Measurements from ENCODE around the gene PARD6A. TPM values are rescaled to one million over a fixed set of nuclear protein-coding genes. Genes with fewer than 3 reads are reported as not detected.

Gene PARD6A
- total and polyA plus RNA-seq, 2 of the 4 experiments (the other 2 are of a cell fraction), result 0.36 to 0.55 TPM

GRCh38 chr16:67645397-67646121 is 15.2 kb upstream of the PARD6A start:
- Histone ChIP-seq H4K91ac (ENCODE audit: insufficient read depth, low read depth, low read length) (no peak overlapping the region), H3K9ac (ENCODE audit: low read depth, low read length) (no peak overlapping the region), H2BK5ac (ENCODE audit: low read depth, low read length, poor library complexity, severe bottlenecking) (no peak overlapping the region), H3K79me1 (ENCODE audit: low read depth in 1 of 2, low read length in 2 of 2) (no peaks in the 10 kb centered on the region), H3K9me1 (ENCODE audit: insufficient read depth, low read length) (no peaks in the 10 kb centered on the region), H3K4me1 (ENCODE audit: control insufficient read depth, insufficient read depth, low read length) (peaks cover 5% of the 10 kb centered on the region; the same call in 1 of the 2 replicates), H3K9me3 (ENCODE audit: control insufficient read depth, insufficient read depth, low read length) (no peaks in the 10 kb centered on the region), H3K18ac (ENCODE audit: low read depth, low read length) (no peak overlapping the region), H3K27ac (ENCODE audit: insufficient read depth, low read length) (no peak overlapping the region), H3K4me2 (ENCODE audit: low read depth, low read length) (no peak overlapping the region), H4K5ac (ENCODE audit: low read depth, low read length) (no peak overlapping the region), H3K4ac (ENCODE audit: low read depth, low read length) (no peak overlapping the region), H3K23ac (ENCODE audit: low read depth, low read length) (no peak overlapping the region), H3K36me3 (ENCODE audit: control insufficient read depth, insufficient read depth, low read length) (no peaks in the 10 kb centered on the region), H2BK15ac (ENCODE audit: low read depth, low read length) (no peak overlapping the region), H2BK120ac (ENCODE audit: low read depth, low read length) (no peak overlapping the region), H4K8ac (ENCODE audit: low read depth in 2 of 2, low read length in 2 of 2) (no peak overlapping the region), H4K20me1 (ENCODE audit: insufficient read depth, low read length) (peaks cover 5% of the 10 kb centered on the region), H2AK5ac (ENCODE audit: low read depth, low read length) (no peak overlapping the region), H2AFZ (replicated peaks; ENCODE audit: low read length, poor library complexity) (no peak overlapping the region), H3K56ac (ENCODE audit: extremely low read depth, insufficient read depth, low read length) (no peak overlapping the region), H3K4me3 (ENCODE audit: insufficient read depth, low read depth, low read length) (no peak overlapping the region), H2BK20ac (ENCODE audit: low read depth, low read length) (no peak overlapping the region), H2AK9ac (replicated peaks; ENCODE audit: low read depth, low read length, poor library complexity) (no peak overlapping the region), H3K27me3 (ENCODE audit: control insufficient read depth, insufficient read depth, low read length) (peaks cover 60% of the 10 kb centered on the region), H3K14ac (replicated peaks; ENCODE audit: low read depth, low read length) (no peak overlapping the region)
- in situ Hi-C loops (cut with MboI; ENCODE audit: low sequenced_read_pairs), result no loop called here
- ATAC-seq (ENCODE audit: low read depth), result no peak
- 59% methylated on average over 8 of the region's 15 CpGs; no CpG with 5 or more reads in 1 of the 2 experiments for WGBS, 2 experiments (ENCODE audit: extremely low coverage in 2 of 2, insufficient read length in 1 of 2)
- TF ChIP-seq RCOR1 (IDR thresholded peaks at IDR 0.05; ENCODE audit: insufficient replicate concordance, low read length) (no peak), CHD1 (IDR thresholded peaks at IDR 0.05; ENCODE audit: low read depth, low read length) (no peak), MXI1 (IDR thresholded peaks at IDR 0.05; ENCODE audit: borderline replicate concordance, low read depth, low read length) (no peak), NFE2L2 (IDR thresholded peaks at IDR 0.05; ENCODE audit: low read depth, low read length) (no peak), RFX5 (IDR thresholded peaks at IDR 0.05; ENCODE audit: low read depth, low read length) (no peak), RAD21 (IDR thresholded peaks at IDR 0.05; ENCODE audit: low read length) (no peak), ELK1 (IDR thresholded peaks at IDR 0.05; ENCODE audit: borderline replicate concordance, low read depth, low read length) (no peak), CTCF (conservative IDR thresholded peaks at IDR 0.05; ENCODE audit: low read depth, low read length) (no peak), POLR2A (IDR thresholded peaks at IDR 0.05; ENCODE audit: low read depth, low read length) (no peak), BHLHE40 (IDR thresholded peaks at IDR 0.05; ENCODE audit: low read depth, low read length) (no peak), FOS (IDR thresholded peaks at IDR 0.05; ENCODE audit: low read depth, low read length) (no peak)
- no TSS peak for BruUV-seq (replicated peaks)
- POLR2A ChIA-PET (ENCODE audit: unreplicated experiment), result no interaction called here
- no peak for DNase-seq
- intact Hi-C loops (cut with micrococcal nuclease), result no loop called here
- CTCF ChIA-PET, result interaction anchor here (0.7 to 1.7 kb wide), 4 partner anchors 11 to 124 kb away, joined by 3 to 6 read pairs (median 4); no protein-coding TSS in a partner anchor
- dilution Hi-C loops (cut with HindIII; ENCODE audit: low sequenced_read_pairs, unreplicated experiment), result no loop called here

Measured in IMR-90 (cell line).